ENCODE measurements around the gene SCRN3. TPM values are rescaled to one million over a fixed set of nuclear protein-coding genes. Genes with fewer than 3 reads are reported as not detected.
"Not testable (repeated sequence)": the region's sequence is repeated elsewhere in the genome, so short reads cannot be mapped to it uniquely, and the experiment has no call there.

The SCRN3 gene
- total RNA-seq, 1 donor from 2014 or later: 42.6 TPM

- ATAC-seq (peak; percentile 33), DNase-seq (ENCODE audit: missing footprints) (no peak)
- intact Hi-C loops (cut with DNase I): no loop called here
Observed at GRCh38 chr2:174395969-174396630, 570 bp downstream of the SCRN3 start.

DNA sequence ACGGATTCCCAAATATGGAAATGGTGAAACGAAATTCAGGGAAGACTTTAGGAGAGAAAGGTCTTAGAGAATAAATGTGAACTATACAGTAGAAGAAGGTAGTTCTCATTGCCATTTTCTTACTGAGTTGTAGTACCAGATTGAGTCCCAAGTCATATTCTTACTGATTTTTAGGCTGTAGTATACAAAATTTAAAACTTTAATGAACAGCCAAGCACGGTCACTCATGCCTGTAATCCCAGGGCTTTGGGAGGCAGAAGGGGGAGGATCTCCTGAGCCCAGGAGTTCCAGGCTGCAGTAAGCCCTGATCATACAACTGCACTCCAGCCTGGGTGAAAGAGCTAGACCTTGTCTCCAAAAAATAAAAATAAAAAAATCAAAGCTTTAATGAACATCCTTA lies 2.2 kb downstream of the SCRN3 start:
- DNase-seq (ENCODE audit: missing footprints): no peak
- no peak for ATAC-seq
- intact Hi-C loops (cut with DNase I): no loop called here

DNA sequence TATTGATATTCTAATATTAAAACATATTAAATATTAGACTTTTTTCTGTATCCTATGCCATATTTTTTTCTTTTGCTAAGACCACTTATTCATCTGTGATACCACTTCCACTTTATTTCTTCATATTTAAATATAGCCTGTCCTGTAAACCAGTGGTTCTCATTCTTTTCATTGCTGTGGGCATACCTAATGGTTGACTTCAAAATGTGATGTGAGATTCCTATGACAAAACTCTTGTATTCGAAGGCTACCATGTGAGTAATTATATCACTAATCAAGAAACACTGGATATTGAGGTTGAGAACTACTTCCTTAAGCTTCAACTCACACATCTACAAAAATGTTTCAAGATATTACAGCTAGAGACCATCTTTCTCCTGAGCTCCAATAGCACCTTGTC lies 3.6 kb downstream of the SCRN3 start:
- intact Hi-C loops (cut with DNase I): no loop called here
- DNase-seq (ENCODE audit: missing footprints): no peak
- no peak for ATAC-seq

GRCh38 chr2:174400853-174401252 lies 5.3 kb downstream of the SCRN3 start:
- DNase-seq (ENCODE audit: missing footprints) (no peak), ATAC-seq (no peak)
- intact Hi-C loops (cut with DNase I): no loop called here

DNA sequence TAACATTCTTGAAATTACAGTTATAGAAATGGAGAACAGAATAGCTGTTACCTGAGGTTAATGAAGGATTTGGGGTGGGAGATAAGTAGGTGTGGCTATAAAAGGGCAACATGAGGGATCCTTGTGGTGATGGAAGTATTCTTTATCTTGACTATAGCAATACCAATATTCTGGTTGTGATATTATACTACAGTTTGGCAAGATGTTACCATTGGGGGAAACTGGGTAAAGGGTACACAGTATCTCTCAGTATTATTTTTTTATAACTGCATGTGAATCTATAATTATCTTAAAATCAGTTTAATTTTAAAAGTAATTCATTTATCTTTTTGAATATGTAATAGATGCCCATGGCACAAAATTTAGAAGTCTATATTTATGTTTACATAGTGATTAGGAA lies 8.1 kb downstream of the SCRN3 start:
- DNase-seq (ENCODE audit: missing footprints): no peak
- no peak for ATAC-seq
- intact Hi-C loops (cut with DNase I): no loop called here

DNA sequence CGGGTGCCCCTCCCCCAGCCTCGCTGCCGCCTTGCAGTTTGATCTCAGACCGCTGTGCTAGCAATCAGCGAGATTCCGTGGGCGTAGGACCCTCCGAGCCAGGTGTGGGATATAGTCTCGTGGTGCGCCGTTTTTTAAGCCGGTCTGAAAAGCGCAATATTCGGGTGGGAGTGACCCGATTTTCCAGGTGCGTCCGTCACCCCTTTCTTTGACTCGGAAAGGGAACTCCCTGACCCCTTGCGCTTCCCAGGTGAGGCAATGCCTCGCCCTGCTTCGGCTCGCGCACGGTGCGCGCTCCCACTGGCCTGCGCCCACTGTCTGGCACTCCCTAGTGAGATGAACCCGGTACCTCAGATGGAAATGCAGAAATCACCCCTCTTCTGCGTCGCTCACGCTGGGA lies 14.5 kb downstream of the SCRN3 start:
- ATAC-seq; DNase-seq (ENCODE audit: missing footprints); intact Hi-C loops (cut with DNase I): not testable (repeated sequence)

- DNase-seq (ENCODE audit: missing footprints) (no peak), ATAC-seq (no peak)
- intact Hi-C loops (cut with DNase I): no loop called here
Observed at GRCh38 chr2:174412256-174412655, 16.7 kb downstream of the SCRN3 start.

DNA sequence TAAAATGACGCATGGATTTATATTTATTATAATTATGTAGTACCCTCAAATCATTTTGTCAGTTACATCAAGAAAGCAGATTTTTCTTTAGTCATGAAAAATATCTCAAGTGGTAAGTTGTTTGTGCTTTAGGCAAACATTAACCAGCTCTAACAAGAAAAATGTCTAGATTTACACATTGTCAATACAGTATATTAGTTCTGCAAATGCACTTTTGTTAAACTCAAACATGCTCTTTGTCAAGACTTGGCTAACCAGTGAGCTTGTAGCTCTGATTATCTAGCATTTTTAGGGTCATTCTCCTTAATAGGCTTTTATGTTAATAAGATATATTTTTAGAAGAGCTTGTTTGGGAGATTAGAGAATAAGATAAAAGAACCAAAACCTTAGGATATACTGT lies 32.7 kb downstream of the SCRN3 start:
- no peak for ATAC-seq
- intact Hi-C loops (cut with DNase I): no loop called here

GRCh38 chr2:174430066-174430465 lies 34.5 kb downstream of the SCRN3 start:
- DNase-seq (ENCODE audit: missing footprints) (no peak), ATAC-seq (no peak)
- intact Hi-C loops (cut with DNase I): no loop called here

More for the DNA sequence above, 32.7 kb downstream of the SCRN3 start:
- DNase-seq (ENCODE audit: missing footprints): no peak

DNA sequence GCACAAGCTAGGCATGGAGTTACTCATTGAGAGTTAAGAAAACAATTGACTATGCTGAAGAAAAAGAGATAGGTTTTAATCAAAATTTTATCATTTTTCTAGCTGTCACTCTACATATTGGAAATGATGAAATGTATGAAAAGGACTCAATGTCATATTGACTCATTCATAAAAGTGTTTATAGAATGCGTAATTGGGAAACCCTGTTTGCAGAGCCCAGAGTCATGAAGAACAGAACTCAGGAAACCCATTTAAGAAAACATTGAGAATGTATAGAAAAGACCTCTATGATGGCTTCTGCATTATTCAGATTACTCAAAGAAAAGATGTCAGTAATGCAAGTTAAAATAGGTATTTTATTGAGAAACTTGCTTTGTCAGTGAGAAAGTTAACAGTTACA lies 36.4 kb downstream of the SCRN3 start:
- DNase-seq (ENCODE audit: missing footprints) (no peak), ATAC-seq (no peak)
- intact Hi-C loops (cut with DNase I): no loop called here

- ATAC-seq (no peak), DNase-seq (ENCODE audit: missing footprints) (no peak)
- intact Hi-C loops (cut with DNase I): no loop called here
Observed at GRCh38 chr2:174436351-174436750, 40.8 kb downstream of the SCRN3 start.

DNA sequence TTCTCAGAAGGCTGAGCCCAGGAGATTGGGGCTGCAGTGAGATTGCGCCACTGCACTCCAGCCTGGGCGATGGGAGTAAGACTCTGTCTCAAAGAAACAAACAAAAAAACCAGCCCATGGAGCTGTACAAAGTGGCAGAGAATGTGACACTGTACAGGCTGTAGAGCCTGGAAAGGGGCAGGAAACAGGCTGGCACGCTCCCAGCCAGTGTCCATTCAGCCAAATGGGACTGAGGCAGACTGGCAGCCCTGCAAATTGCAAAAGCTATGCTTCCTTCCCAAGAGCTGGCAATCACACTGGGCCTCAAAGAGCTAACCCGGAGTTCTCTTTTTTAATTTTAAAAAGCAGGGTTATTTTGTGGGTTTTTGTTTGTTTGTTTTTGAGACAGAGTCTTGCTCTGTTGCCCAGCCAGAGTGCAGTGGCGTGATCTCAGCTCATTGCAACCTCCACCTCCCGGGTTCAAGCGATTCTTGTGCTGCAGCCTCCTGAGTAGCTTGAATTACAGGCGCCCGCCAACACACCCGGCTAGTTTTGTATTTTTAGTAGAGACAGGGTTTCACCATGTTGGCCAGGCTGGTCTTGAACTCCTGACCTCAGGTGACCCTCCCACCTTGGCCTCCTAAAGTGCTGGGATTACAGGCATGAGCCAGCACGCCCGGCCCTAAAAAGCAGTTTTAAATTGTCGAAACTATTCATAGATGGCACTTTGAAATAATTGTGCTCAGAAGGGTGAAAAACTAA lies 42.8 kb downstream of the SCRN3 start:
- intact Hi-C loops (cut with DNase I): no loop called here
- DNase-seq (ENCODE audit: missing footprints) (peak; percentile 78), ATAC-seq (peak; percentile 88)

DNA sequence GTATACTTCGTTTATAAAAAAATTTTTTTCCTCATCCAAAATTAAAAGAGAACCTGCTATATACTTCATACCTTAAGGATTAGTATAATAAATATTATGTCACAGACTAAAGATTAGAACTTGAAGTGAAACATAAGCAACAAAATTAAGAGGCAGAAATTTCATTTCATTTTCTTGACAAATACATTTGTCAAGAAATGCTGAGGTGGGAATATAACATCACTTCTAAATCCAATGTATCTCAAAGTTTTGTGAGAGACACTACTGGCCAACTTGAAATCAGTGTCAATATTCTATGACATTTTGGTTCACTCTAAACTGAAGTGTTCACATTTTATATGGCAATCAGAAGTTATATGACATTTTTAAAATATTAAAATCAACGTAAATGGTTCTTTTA lies 43.8 kb downstream of the SCRN3 start:
- intact Hi-C loops (cut with DNase I): no loop called here
- DNase-seq (ENCODE audit: missing footprints) (no peak), ATAC-seq (no peak)

DNA sequence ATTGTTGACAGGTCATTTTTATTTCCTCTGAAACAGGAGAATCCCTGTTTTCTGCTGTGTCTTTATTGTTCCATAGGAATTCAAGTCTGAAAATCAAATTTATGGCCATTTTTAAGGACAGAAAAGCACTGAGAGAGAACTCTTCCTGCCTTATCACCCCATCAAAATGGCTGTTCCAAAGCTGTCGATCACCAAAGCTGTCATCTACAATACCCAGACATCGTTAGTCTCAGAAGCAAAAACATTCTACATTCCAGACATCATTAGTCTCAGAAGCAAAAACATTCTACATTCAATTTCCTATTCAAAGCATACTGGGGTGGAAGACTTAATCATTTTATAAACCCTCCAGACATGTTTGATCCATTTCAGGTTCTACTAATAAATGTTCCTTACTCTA lies 44.4 kb downstream of the SCRN3 start:
- DNase-seq (ENCODE audit: missing footprints) (no peak), ATAC-seq (no peak)
- intact Hi-C loops (cut with DNase I): no loop called here

DNA sequence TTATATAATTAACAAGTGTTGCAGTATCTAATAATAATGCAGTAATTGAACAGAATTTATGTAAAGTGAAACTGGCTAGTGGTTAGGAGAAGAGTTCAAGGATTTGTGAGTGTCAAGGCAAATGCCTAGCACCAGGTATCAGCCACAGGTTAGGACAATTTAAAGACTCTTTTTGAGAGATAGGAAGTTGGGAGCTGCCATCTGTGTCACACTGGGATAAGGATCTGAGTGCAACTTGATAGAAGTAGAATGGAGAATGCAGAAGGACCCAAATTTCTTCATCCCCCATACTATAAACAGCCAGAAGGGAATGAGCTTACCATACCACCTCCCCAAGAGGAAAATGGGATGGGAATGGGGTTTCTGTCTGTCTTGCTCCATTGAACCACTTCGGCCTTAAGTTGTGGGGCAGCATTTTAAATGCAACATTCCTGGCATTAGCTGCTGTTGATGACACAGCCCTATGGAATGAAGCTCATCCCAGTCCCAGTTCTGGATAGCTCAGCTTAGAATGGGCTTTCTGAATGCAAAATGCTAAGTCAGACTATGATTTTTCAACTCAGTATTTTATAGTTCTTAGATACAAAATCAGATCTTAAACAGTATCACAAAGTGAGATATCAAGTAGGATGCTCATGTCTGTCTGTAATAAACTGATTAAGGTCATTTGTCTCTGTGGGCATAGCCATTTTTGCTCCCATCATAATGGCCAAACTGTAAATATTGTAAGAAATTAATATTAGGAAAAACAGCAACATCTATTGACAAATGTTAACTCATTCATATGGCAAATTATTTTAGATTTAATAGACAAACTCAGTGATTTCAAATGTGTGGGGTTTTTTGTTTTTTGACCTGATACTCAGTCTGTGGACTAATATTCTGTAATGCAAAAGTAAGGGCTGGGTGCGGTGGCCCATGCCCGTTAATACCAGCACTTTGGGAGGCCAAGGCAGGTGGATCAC lies 47.3 kb downstream of the SCRN3 start:
- no peak for ATAC-seq
- DNase-seq (ENCODE audit: missing footprints): no peak
- intact Hi-C loops (cut with DNase I): no loop called here

GRCh38 chr2:174444761-174445160 lies 49.2 kb downstream of the SCRN3 start:
- no peak for ATAC-seq
- no peak for DNase-seq (ENCODE audit: missing footprints)
- intact Hi-C loops (cut with DNase I): no loop called here

GRCh38 chr2:174445248-174445647 lies 49.7 kb downstream of the SCRN3 start:
- no peak for ATAC-seq
- intact Hi-C loops (cut with DNase I): no loop called here

GRCh38 chr2:174446531-174446930 lies 51.0 kb downstream of the SCRN3 start:
- no peak for ATAC-seq
- intact Hi-C loops (cut with DNase I): no loop called here
- no peak for DNase-seq (ENCODE audit: missing footprints)

More at GRCh38 chr2:174445248-174445647, 49.7 kb downstream of the SCRN3 start:
- DNase-seq (ENCODE audit: missing footprints): no peak

DNA sequence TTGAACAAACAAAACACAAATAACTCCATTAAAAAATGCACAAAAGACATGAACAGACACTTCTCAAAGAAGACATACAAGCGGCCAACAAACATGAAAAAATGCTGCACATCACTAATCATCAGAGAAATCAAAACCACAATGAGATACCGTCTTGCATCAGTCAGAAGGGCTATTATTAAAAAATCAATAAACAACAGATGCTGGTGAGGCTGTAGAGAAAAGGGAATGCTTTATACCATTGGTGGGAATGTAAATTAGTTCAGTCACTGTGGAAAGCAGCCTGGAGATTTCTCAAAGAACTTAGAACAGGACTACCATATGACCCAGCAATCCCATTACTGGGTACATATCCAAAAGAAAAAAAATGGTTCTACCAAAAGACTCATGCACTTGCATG lies 53.5 kb downstream of the SCRN3 start:
- DNase-seq (ENCODE audit: missing footprints): no peak
- intact Hi-C loops (cut with DNase I): no loop called here
- ATAC-seq: no peak

Data from Right ventricle myocardium inferior (tissue), 1 donor.